OCI-LY3 (cell line): ENCODE measurements around the gene PGAM5.

ENCODE experiments used
- EZH2phosphoT487 ChIP-seq: fragments of 200-600 bp; shearing (Covaris generic); IDR thresholded peaks from 2 replicates; pipeline ENCODE4 v1.6.1; 2018; ENCODE audit warnings: antibody characterized with exemption, mixed run types, low read depth
- TF ChIP-seq, protein P1 (sequence below): fragments of 200-600, 300-600 bp; sonication (generic); IDR thresholded peaks from 2 replicates; pipeline ENCODE4 v1.5.1; 2014; ENCODE audit warnings: antibody characterized with exemption, low read length, low read depth

DNA sequence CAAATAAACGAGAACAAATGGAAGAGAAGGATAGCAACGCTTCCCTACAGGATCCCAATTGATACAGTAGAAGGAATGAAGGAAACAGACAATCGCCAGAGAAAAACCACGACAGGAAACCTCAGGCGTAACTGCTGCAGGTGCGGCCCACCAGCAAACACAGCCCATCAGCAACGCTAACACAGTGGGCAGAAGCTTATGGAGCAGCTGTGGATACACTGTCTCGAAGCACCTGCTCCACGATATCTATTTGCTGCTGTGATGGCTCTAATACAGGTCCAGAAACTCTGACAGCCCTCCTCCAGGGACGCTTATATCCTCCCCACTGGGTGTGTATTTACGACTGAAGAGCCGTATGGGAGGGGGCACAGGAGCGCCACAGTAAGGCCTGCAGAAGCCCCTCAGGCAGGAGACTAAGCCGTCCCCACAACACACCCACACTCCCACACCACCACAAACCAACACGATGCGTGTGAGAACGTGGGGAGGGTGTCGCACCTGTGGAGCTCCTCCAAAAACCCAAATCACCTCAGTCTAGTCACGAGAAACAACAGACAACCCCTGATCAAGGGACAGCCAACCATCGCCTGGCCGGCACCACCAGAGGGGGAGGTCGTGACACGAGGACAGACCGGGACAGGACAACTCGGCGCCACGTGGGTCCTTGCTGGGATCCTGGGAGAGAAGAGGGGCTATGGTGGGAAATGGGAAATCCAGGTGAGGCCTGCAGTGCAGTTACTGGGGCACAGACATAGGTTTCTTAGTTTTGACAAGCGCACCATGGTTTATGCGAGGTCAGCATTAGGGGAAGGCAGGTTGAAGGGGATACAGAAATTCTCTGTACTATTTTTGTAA lies 47.5 kb upstream of the PGAM5 start:
- TF ChIP-seq, protein P1, sequence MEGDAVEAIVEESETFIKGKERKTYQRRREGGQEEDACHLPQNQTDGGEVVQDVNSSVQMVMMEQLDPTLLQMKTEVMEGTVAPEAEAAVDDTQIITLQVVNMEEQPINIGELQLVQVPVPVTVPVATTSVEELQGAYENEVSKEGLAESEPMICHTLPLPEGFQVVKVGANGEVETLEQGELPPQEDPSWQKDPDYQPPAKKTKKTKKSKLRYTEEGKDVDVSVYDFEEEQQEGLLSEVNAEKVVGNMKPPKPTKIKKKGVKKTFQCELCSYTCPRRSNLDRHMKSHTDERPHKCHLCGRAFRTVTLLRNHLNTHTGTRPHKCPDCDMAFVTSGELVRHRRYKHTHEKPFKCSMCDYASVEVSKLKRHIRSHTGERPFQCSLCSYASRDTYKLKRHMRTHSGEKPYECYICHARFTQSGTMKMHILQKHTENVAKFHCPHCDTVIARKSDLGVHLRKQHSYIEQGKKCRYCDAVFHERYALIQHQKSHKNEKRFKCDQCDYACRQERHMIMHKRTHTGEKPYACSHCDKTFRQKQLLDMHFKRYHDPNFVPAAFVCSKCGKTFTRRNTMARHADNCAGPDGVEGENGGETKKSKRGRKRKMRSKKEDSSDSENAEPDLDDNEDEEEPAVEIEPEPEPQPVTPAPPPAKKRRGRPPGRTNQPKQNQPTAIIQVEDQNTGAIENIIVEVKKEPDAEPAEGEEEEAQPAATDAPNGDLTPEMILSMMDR, result no peak
- no peak for TF ChIP-seq EZH2phosphoT487
